K562 (cell line): ENCODE measurements around the gene AHI1. TPM values are rescaled to one million over a fixed set of nuclear protein-coding genes. Genes with fewer than 3 reads are reported as not detected.

Experiments
- ATAC-seq: fragments of 200-7000 bp; cut with Tn5 transposase; 3 replicates; pipeline ENCODE4 v1.9.1; 2020; ENCODE audit warnings: moderate library complexity
- BruUV-seq: library from RNA; stranded (reverse); fragments of 400-500 nt; replicated peaks from 2 replicates; lab custom pipeline; 2021; lab: Mats Ljungman, UMichigan
- CTCF ChIA-PET: fragments of 300-600 bp; formaldehyde crosslinking; extraction: SDS; loops from one replicate; lab custom pipeline; 2021; ENCODE audit warnings: low intra/inter-chr PET ratio; lab: Yijun Ruan, JAX
- POLR2A ChIA-PET: fragments of 300-600, 350-650 bp; sonication (Branson Sonifier 250); formaldehyde crosslinking; extraction: SDS; loops from one replicate; lab custom pipeline; 2021; ENCODE audit warnings: antibody characterized with exemption, inconsistent platforms; lab: Yijun Ruan, JAX
- DNase-seq, 4 experiments: peaks; one replicate each; pipeline versions ENCODE4 v3.0.0 to v3.0.0-alpha.2; 2011 to 2018; ENCODE audit warnings: low spot score in 3 of 4, mixed read lengths in 3 of 4; ENCODE audit errors: extremely low read depth in 1 of 4
- FAIRE-seq: peaks from 2 replicates; lab custom pipeline; 2011; peaks lifted over from hg19 to GRCh38; lab: Jason Lieb, UNC
- H2AFZ ChIP-seq: 2 replicates; pipeline ENCODE4 v1.6.0; 2011; ENCODE audit warnings: low read depth, low read length, control low read depth, inconsistent platforms
- H3K27ac ChIP-seq: fragments of 200-600 bp; 3 replicates; pipeline ENCODE4 v1.8.0; 2011; ENCODE audit warnings: low read depth, mild to moderate bottlenecking, control low read depth, inconsistent platforms, low read length, moderate library complexity, mixed read lengths; ENCODE audit errors: extremely low read depth
- H3K27me3 ChIP-seq, 2 experiments: fragments of 300-600 bp in 1 of 2; 2 replicates in 1 of 2; 3 replicates in 1 of 2; pipeline versions ENCODE4 v1.6.0 to v1.8.0; 2011; ENCODE audit warnings: inconsistent platforms in 2 of 2, low read length in 2 of 2, mild to moderate bottlenecking in 1 of 2, mixed read lengths in 1 of 2, moderate library complexity in 1 of 2; ENCODE audit not compliant: control insufficient read depth in 2 of 2, insufficient read depth in 2 of 2
- H3K36me3 ChIP-seq: fragments of 300-600 bp; 3 replicates; pipeline ENCODE4 v1.8.0; 2011; ENCODE audit warnings: mild to moderate bottlenecking, low read length, inconsistent platforms; ENCODE audit not compliant: control insufficient read depth, insufficient read depth
- H3K4me1 ChIP-seq, 2 experiments: fragments of 200-600 bp in 1 of 2; replicated peaks in 1 of 2; 2 replicates in 1 of 2; 3 replicates in 1 of 2; pipeline versions ENCODE4 v1.5.1 to v1.8.0; 2011; ENCODE audit warnings: inconsistent platforms in 2 of 2, low read length in 2 of 2, mild to moderate bottlenecking in 1 of 2, mixed read lengths in 1 of 2, moderate library complexity in 1 of 2; ENCODE audit not compliant: control insufficient read depth in 2 of 2, insufficient read depth in 2 of 2
- H3K4me2 ChIP-seq: 2 replicates; pipeline ENCODE4 v1.6.1; 2011; ENCODE audit warnings: low read length, control low read depth, inconsistent platforms, mixed read lengths; ENCODE audit not compliant: insufficient read depth
- H3K4me3 ChIP-seq: fragments of 200-600 bp; sonication (generic), shearing (Covaris generic); 2 replicates; pipeline ENCODE4 v1.5.1; 2016; ENCODE audit warnings: control low read depth, inconsistent platforms
- H3K79me2 ChIP-seq: fragments of 200-600 bp; 3 replicates; pipeline ENCODE4 v1.8.0; 2011; ENCODE audit warnings: low read length, inconsistent platforms; ENCODE audit not compliant: control insufficient read depth, insufficient read depth
- H3K9ac ChIP-seq, 2 experiments: 2 replicates each; pipeline versions ENCODE4 v1.6.0 to v1.6.1; 2011; ENCODE audit warnings: low read depth in 2 of 2, low read length in 2 of 2, control low read depth in 1 of 2, inconsistent platforms in 1 of 2, mild to moderate bottlenecking in 1 of 2, mixed read lengths in 1 of 2; ENCODE audit not compliant: insufficient read depth in 1 of 2
- H3K9me1 ChIP-seq: one replicate; pipeline ENCODE4 v1.6.0; 2011; ENCODE audit warnings: inconsistent platforms, mild to moderate bottlenecking, low read length, moderate library complexity; ENCODE audit not compliant: control insufficient read depth, insufficient read depth
- H3K9me3 ChIP-seq: replicated peaks from 2 replicates; pipeline ENCODE4 v1.5.1; 2011; ENCODE audit warnings: low read depth, low read length, inconsistent platforms; ENCODE audit not compliant: control insufficient read depth, insufficient read depth
- H4K20me1 ChIP-seq: replicated peaks from 2 replicates; pipeline ENCODE4 v1.6.1; 2011; ENCODE audit warnings: low read length, inconsistent platforms, mixed read lengths; ENCODE audit not compliant: control insufficient read depth, insufficient read depth
- BCOR ChIP-seq: fragments of 450-650 bp; IDR thresholded peaks from 2 replicates; pipeline ENCODE4 v1.6.1; 2016
- CBX2 ChIP-seq: fragments of 200-600 bp; sonication (generic); IDR thresholded peaks from one replicate; pipeline ENCODE4 v1.6.1; 2012; ENCODE audit warnings: mild to moderate bottlenecking, low read length, inconsistent platforms; ENCODE audit not compliant: insufficient read depth, poor library complexity, severe bottlenecking
- E2F3 ChIP-seq: fragments of 250-450 bp; sonication (Bioruptor Pico); IDR thresholded peaks from 2 replicates; pipeline ENCODE4 v1.4.0; 2020; ENCODE audit warnings: mild to moderate bottlenecking
- ILF3 ChIP-seq: fragments of 450-650 bp; IDR thresholded peaks from 2 replicates; pipeline ENCODE4 v1.6.1; 2018; ENCODE audit warnings: antibody characterized with exemption, mild to moderate bottlenecking, moderate library complexity, borderline replicate concordance
- LCOR ChIP-seq: sonication (generic); formaldehyde crosslinking; IDR thresholded peaks from 2 replicates; pipeline ENCODE4 v1.8.0; 2022; ENCODE audit warnings: mild to moderate bottlenecking, missing genetic modification reagents
- POLR2A ChIP-seq: fragments of 450-650 bp; conservative IDR thresholded peaks from 2 replicates; pipeline ENCODE4 v1.6.1; 2016
- POLR2H ChIP-seq: IDR thresholded peaks from 2 replicates; pipeline ENCODE4 v1.6.1; 2016; ENCODE audit warnings: missing genetic modification characterization, low read depth, mild to moderate bottlenecking, control low read depth, missing compliant biosample characterization, moderate library complexity
- SAFB2 ChIP-seq: fragments of 200-400 bp; formaldehyde crosslinking; IDR thresholded peaks from 2 replicates; pipeline ENCODE4 v1.6.1; 2018; ENCODE audit warnings: borderline replicate concordance, low read length, low read depth, moderate library complexity; ENCODE audit not compliant: severe bottlenecking
- SMC3 ChIP-seq: conservative IDR thresholded peaks from 2 replicates; pipeline ENCODE4 v1.6.1; 2011; ENCODE audit warnings: low read depth, low read length, improper control_type of control experiment; ENCODE audit not compliant: insufficient read depth
- STAT5B ChIP-seq: fragments of 250-450 bp; sonication (Bioruptor Pico); IDR thresholded peaks from 2 replicates; pipeline ENCODE4 v1.8.0; 2021; ENCODE audit warnings: mild to moderate bottlenecking, inconsistent platforms
- ZNF232 ChIP-seq: sonication (generic); formaldehyde crosslinking; IDR thresholded peaks from 2 replicates; pipeline ENCODE4 v1.8.0; 2022; ENCODE audit warnings: mild to moderate bottlenecking, missing genetic modification reagents
- in situ Hi-C: fragments of 300-500 bp; cut with MboI; formaldehyde crosslinking; loops from 4 replicates; pipeline ENCODE4 v1.15.0; 2018; ENCODE audit warnings: inconsistent platforms, mixed read lengths
- intact Hi-C: fragments of 100-400 bp; cut with micrococcal nuclease; formaldehyde crosslinking; loops from 2 replicates; pipeline ENCODE4 v1.14.2; 2022
- polyA plus RNA-seq, 8 experiments: library from polyadenylated mRNA; depleted of rRNA in 4 of 8; stranded (reverse) in 5 of 8; unstranded in 3 of 8; fragments of >200 nt; fragmentation: Nextera tagmentation in 2 of 8; fragmentation: Illumina TruSeq in 1 of 8; extraction: Ambion mirVana in 2 of 8; extraction: Trizol in 1 of 8; gene quantifications; 2 replicates each; pipeline versions ENCODE4 v1.2.1 to v1.2.3, GENCODE V29; 2011 to 2014; ENCODE audit warnings: inconsistent platforms in 1 of 8, missing spikeins in 1 of 8
- total RNA-seq, 7 experiments: library from RNA; depleted of rRNA in 6 of 7; stranded (reverse); fragments of >200 nt in 6 of 7; fragmentation: Illumina TruSeq in 2 of 7; extraction: Trizol in 2 of 7; gene quantifications; 2 replicates each; pipeline versions ENCODE4 v1.2.1 to v1.2.3, GENCODE V29; 2011 to 2021; ENCODE audit warnings: low replicate concordance in 1 of 7
- TF ChIP-seq, protein P1 (sequence below), 2 experiments: fragments of 450-650 bp; conservative IDR thresholded peaks; 2 replicates each; pipeline ENCODE4 v1.6.1; 2017; ENCODE audit warnings: mild to moderate bottlenecking in 2 of 2, moderate library complexity in 2 of 2

The AHI1 gene
- total and polyA plus RNA-seq, 9 of the 15 experiments (the other 6 are each of a cell fraction or from before 2014, with no cell fraction given) = 24.7 to 54.9 (median 32.2) TPM

DNA sequence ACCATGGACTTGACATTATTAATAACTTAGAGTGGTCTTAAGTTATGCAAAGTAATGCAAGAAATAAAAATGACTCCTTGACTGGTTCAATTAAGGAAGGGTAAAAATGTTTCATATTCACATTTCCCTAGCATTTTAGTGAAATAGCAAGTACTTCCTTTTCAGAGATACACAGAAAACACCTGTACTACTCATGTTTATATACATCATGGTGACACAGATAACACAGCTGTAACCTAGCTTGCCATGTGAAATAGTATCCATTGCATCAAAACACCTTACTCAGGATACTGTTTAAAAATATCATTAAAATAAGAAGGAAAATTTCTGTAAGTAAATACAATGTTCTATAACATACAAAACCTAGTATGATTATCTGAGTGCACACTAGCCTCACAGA lies 102.4 kb downstream of the AHI1 start:
- Histone ChIP-seq H3K9me3 (no peaks in the 10 kb centered on the region), H3K79me2 (no peaks in the 10 kb centered on the region), H3K27me3 (no peaks in the 10 kb centered on the region), H3K4me3 (no peak overlapping the region), H3K9ac (no peak overlapping the region), H3K9me1 (no peaks in the 10 kb centered on the region), H2AFZ (no peak overlapping the region), H3K27ac (no peak overlapping the region), H3K4me2 (no peak overlapping the region), H3K36me3 (peaks cover 8% of the 10 kb centered on the region), H3K4me1 (no peaks in the 10 kb centered on the region), H4K20me1 (no peaks in the 10 kb centered on the region)
- ATAC-seq (no peak), FAIRE-seq (no peak), DNase-seq (no peak)
- CTCF ChIA-PET = no interaction called here
- in situ Hi-C loops (no loop called here), intact Hi-C loops (no loop called here)
- TF ChIP-seq LCOR (CRISPR knock-in tag) (no peak), E2F3 (CRISPR knock-in tag) (no peak), ILF3 (no peak), SMC3 (no peak), SAFB2 (no peak), POLR2H (tag) (no peak), CBX2 (no peak), STAT5B (CRISPR knock-in tag) (no peak), POLR2A (no peak), ZNF232 (CRISPR knock-in tag) (no peak), BCOR (no peak)
- TF ChIP-seq, protein P1, sequence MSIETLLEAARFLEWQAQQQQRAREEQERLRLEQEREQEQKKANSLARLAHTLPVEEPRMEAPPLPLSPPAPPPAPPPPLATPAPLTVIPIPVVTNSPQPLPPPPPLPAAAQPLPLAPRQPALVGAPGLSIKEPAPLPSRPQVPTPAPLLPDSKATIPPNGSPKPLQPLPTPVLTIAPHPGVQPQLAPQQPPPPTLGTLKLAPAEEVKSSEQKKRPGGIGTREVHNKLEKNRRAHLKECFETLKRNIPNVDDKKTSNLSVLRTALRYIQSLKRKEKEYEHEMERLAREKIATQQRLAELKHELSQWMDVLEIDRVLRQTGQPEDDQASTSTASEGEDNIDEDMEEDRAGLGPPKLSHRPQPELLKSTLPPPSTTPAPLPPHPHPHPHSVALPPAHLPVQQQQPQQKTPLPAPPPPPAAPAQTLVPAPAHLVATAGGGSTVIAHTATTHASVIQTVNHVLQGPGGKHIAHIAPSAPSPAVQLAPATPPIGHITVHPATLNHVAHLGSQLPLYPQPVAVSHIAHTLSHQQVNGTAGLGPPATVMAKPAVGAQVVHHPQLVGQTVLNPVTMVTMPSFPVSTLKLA (conservative IDR thresholded peaks at IDR 0.05) = no peak
- POLR2A ChIA-PET = no interaction called here
- no TSS peak for BruUV-seq
